Stimulated activated CD4-positive, alpha-beta T cell treated with anti-CD3 and anti-CD28 coated beads, Interleukin-1b, Interleukin-23, amount 100 ng/mL, for 4 hours (primary cell): ENCODE data around the gene KIF16B.
"Not testable (repeated sequence)": the region's sequence is repeated elsewhere in the genome, so short reads cannot be mapped to it uniquely, and the experiment has no call there.

ENCODE experiments used
- DNase-seq, 2 donors: peaks; one replicate each; pipeline ENCODE4 v3.0.0-alpha.2; 2020; ENCODE audit warnings: low read depth in 2 of 2

KIF16B gene

GRCh38 chr20:16290358-16290757 is 282.9 kb downstream of the KIF16B start:
- DNase-seq: no peak

- no peak for DNase-seq
Measured at GRCh38 chr20:16287776-16288175, 285.5 kb downstream of the KIF16B start.

GRCh38 chr20:16286601-16287000 is 286.6 kb downstream of the KIF16B start:
- no peak for DNase-seq

- DNase-seq: no peak
Measured at GRCh38 chr20:16284385-16285100, 288.7 kb downstream of the KIF16B start.

- no peak for DNase-seq
Measured at GRCh38 chr20:16283978-16284377, 289.3 kb downstream of the KIF16B start.

- DNase-seq: no peak
Measured at GRCh38 chr20:16283307-16283706, 289.9 kb downstream of the KIF16B start.

GRCh38 chr20:16280219-16280618 is 293.0 kb downstream of the KIF16B start:
- DNase-seq: no peak

GRCh38 chr20:16279320-16279719 is 293.9 kb downstream of the KIF16B start:
- no peak for DNase-seq

GRCh38 chr20:16273812-16274555 is 299.3 kb downstream of the KIF16B start:
- DNase-seq: no peak

GRCh38 chr20:16272780-16273360 is 300.4 kb downstream of the KIF16B start:
- no peak for DNase-seq

GRCh38 chr20:16271450-16271849 is 301.8 kb downstream of the KIF16B start:
- no peak for DNase-seq

GRCh38 chr20:16270989-16271388 is 302.3 kb downstream of the KIF16B start:
- no peak for DNase-seq

- DNase-seq: no peak
Measured at GRCh38 chr20:16270314-16270931, 302.8 kb downstream of the KIF16B start.

GRCh38 chr20:16267526-16267925 is 305.7 kb downstream of the KIF16B start:
- DNase-seq: no peak

- no peak for DNase-seq
Measured at GRCh38 chr20:16265334-16265733, 307.9 kb downstream of the KIF16B start.

GRCh38 chr20:16263582-16263981 is 309.7 kb downstream of the KIF16B start:
- DNase-seq: no peak

GRCh38 chr20:16262594-16262993 is 310.7 kb downstream of the KIF16B start:
- no peak for DNase-seq

- no peak for DNase-seq
Measured at GRCh38 chr20:16261733-16262273, 311.4 kb downstream of the KIF16B start.

- no peak for DNase-seq
Measured at GRCh38 chr20:16260911-16261310, 312.3 kb downstream of the KIF16B start.

GRCh38 chr20:16260133-16260532 is 313.1 kb downstream of the KIF16B start:
- DNase-seq: not testable (repeated sequence)

- no peak for DNase-seq
Measured at GRCh38 chr20:16258766-16259165, 314.5 kb downstream of the KIF16B start.

- no peak for DNase-seq
Measured at GRCh38 chr20:16257813-16258430, 315.3 kb downstream of the KIF16B start.
